B cell (primary cell): ENCODE results near the gene DOCK3. TPM values are rescaled to one million over a fixed set of nuclear protein-coding genes. Genes with fewer than 3 reads are reported as not detected.

Source experiments
- ATAC-seq: fragments of 200-7000 bp; cut with Tn5 transposase; one replicate; pipeline ENCODE4 v1.10.0; 2021; ENCODE audit warnings: low read depth, mild to moderate bottlenecking, moderate number of reproducible peaks, moderate library complexity
- CTCF ChIA-PET: fragments of 350-600 bp; sonication (Branson Sonifier 250); formaldehyde crosslinking; loops from one replicate; lab custom pipeline; 2021; ENCODE audit warnings: antibody characterized with exemption, inconsistent platforms; lab: Charles Lee
- POLR2A ChIA-PET: fragments of 350-600 bp; sonication (Branson Sonifier 250); formaldehyde crosslinking; loops from one replicate; lab custom pipeline; 2021; ENCODE audit warnings: antibody characterized with exemption; lab: Charles Lee
- DNase-seq: peaks from one replicate; pipeline ENCODE4 v3.0.0; 2013
- H2AFZ ChIP-seq: 2 replicates; pipeline ENCODE4 v1.6.1; 2012; ENCODE audit warnings: mild to moderate bottlenecking, low read depth, low read length; ENCODE audit not compliant: insufficient read depth, poor library complexity, severe bottlenecking
- H3K27ac ChIP-seq, 2 donors: 1 replicate in 1 of 2; 2 replicates in 1 of 2; pipeline ENCODE4 v1.5.1; 2012 to 2013; ENCODE audit warnings: low read length in 2 of 2, mild to moderate bottlenecking in 2 of 2, moderate library complexity in 1 of 2
- H3K27me3 ChIP-seq, 4 experiments: fragments of 200-600 bp in 1 of 4; sonication (generic) in 1 of 4; replicated peaks in 1 of 4; 1 replicate in 2 of 4; 2 replicates in 2 of 4; pipeline versions ENCODE4 v1.6.1 to v1.7.0; 2013 to 2016; ENCODE audit warnings: low read length in 3 of 4, mild to moderate bottlenecking in 2 of 4, mixed read lengths in 1 of 4, moderate library complexity in 1 of 4; ENCODE audit not compliant: insufficient read depth in 4 of 4, control insufficient read depth in 3 of 4; ENCODE audit errors: control extremely low read depth in 1 of 4
- H3K36me3 ChIP-seq, 2 experiments: replicated peaks in 1 of 2; 1 replicate in 1 of 2; 2 replicates in 1 of 2; pipeline versions ENCODE4 v1.6.1 to v1.7.1; 2013; ENCODE audit warnings: low read length in 1 of 2; ENCODE audit not compliant: insufficient read depth in 2 of 2, control insufficient read depth in 1 of 2; ENCODE audit errors: control extremely low read depth in 1 of 2, extremely low read depth in 1 of 2
- H3K4me1 ChIP-seq, 2 donors: fragments of 200-600 bp in 1 of 2; sonication (generic) in 1 of 2; 1 replicate in 1 of 2; 2 replicates in 1 of 2; pipeline versions ENCODE4 v1.5.1 to v1.6.1; 2013 to 2017; ENCODE audit warnings: low read length in 2 of 2; ENCODE audit not compliant: control insufficient read depth in 2 of 2, insufficient read depth in 2 of 2
- H3K4me2 ChIP-seq: replicated peaks from 2 replicates; pipeline ENCODE3; 2012; ENCODE audit warnings: mild to moderate bottlenecking, low read depth, low read length; ENCODE audit not compliant: poor library complexity, severe bottlenecking
- H3K4me3 ChIP-seq, 5 experiments: fragments of 200-600 bp in 1 of 5; sonication (generic) in 1 of 5; 1 replicate in 3 of 5; 2 replicates in 2 of 5; pipeline versions ENCODE4 v1.5.1 to v1.7.0; 2011 to 2016; ENCODE audit warnings: low read length in 4 of 5, mild to moderate bottlenecking in 4 of 5, low read depth in 2 of 5, control low read depth in 1 of 5, moderate library complexity in 1 of 5; ENCODE audit not compliant: insufficient read depth in 1 of 5; ENCODE audit errors: control extremely low read depth in 1 of 5, extremely low read depth in 1 of 5
- H3K79me2 ChIP-seq: fragments of 200-600 bp; sonication (generic); one replicate; pipeline ENCODE4 v1.6.0; 2016; ENCODE audit warnings: low read length; ENCODE audit not compliant: control insufficient read depth, insufficient read depth
- H3K9ac ChIP-seq: fragments of 200-600 bp; sonication (generic); 2 replicates; pipeline ENCODE4 v1.6.1; 2017; ENCODE audit warnings: mild to moderate bottlenecking, low read length, moderate library complexity
- H3K9me3 ChIP-seq, 3 donors: one replicate each; pipeline versions ENCODE4 v1.6.1 to v1.7.1; 2013; ENCODE audit warnings: low read length in 2 of 3; ENCODE audit not compliant: control insufficient read depth in 2 of 3, insufficient read depth in 1 of 3; ENCODE audit errors: control extremely low read depth in 1 of 3
- H4K20me1 ChIP-seq: 2 replicates; pipeline ENCODE4 v1.6.0; 2012; ENCODE audit warnings: mild to moderate bottlenecking, low read length; ENCODE audit not compliant: insufficient read depth, control insufficient read depth, poor library complexity, severe bottlenecking
- H3K27ac Mint-ChIP-seq: one replicate; pipeline ENCODE4 v1.8.0; 2021; ENCODE audit warnings: mixed read lengths
- H3K27me3 Mint-ChIP-seq: one replicate; pipeline ENCODE4 v1.8.0; 2021; ENCODE audit warnings: mixed read lengths
- H3K4me1 Mint-ChIP-seq: one replicate; pipeline ENCODE4 v1.8.0; 2021; ENCODE audit warnings: mixed read lengths
- H3K4me3 Mint-ChIP-seq: one replicate; pipeline ENCODE4 v1.8.0; 2021; ENCODE audit warnings: mixed read lengths
- H3K9me3 Mint-ChIP-seq: one replicate; pipeline ENCODE4 v1.8.0; 2022; ENCODE audit warnings: mixed read lengths; ENCODE audit not compliant: insufficient read depth
- EZH2 ChIP-seq: IDR thresholded peaks from 2 replicates; pipeline ENCODE4 v1.6.1; 2012; ENCODE audit warnings: borderline replicate concordance, low read depth, mild to moderate bottlenecking, moderate library complexity, low read length; ENCODE audit not compliant: insufficient read depth, poor library complexity, severe bottlenecking
- WGBS: methylation state at CpG from one replicate; pipeline ENCODE4 v1.1.5; 2013; ENCODE audit warnings: missing lambda C conversion rate; ENCODE audit not compliant: insufficient coverage; 5-methylcytosine and 5-hydroxymethylcytosine counted together
- intact Hi-C: fragments of 100-400 bp; cut with micrococcal nuclease; formaldehyde crosslinking; loops from one replicate; pipeline ENCODE4 v1.10.0; 2022
- polyA plus RNA-seq: library from polyadenylated mRNA; depleted of rRNA; stranded (reverse); fragments of >200 nt; gene quantifications from 2 replicates; pipeline ENCODE4 v1.2.3, GENCODE V29; 2012
- total RNA-seq, 2 donors: library from RNA; stranded (reverse); fragments of 120-200 nt in 1 of 2; gene quantifications; 1 replicate in 1 of 2; 2 replicates in 1 of 2; pipeline versions ENCODE4 v1.2.3 to v1.2.4, GENCODE V29; 2013 to 2022
- TF ChIP-seq, protein P1 (sequence below): fragments of 200-600 bp; IDR thresholded peaks from one replicate; pipeline ENCODE4 v1.8.0; 2022; ENCODE audit warnings: antibody characterized with exemption, mild to moderate bottlenecking

Gene DOCK3
- total and polyA plus RNA-seq, 2 donors (not counting 1 experiment from before 2014, with no cell fraction given): 0.06 to 0.30 TPM

DNA sequence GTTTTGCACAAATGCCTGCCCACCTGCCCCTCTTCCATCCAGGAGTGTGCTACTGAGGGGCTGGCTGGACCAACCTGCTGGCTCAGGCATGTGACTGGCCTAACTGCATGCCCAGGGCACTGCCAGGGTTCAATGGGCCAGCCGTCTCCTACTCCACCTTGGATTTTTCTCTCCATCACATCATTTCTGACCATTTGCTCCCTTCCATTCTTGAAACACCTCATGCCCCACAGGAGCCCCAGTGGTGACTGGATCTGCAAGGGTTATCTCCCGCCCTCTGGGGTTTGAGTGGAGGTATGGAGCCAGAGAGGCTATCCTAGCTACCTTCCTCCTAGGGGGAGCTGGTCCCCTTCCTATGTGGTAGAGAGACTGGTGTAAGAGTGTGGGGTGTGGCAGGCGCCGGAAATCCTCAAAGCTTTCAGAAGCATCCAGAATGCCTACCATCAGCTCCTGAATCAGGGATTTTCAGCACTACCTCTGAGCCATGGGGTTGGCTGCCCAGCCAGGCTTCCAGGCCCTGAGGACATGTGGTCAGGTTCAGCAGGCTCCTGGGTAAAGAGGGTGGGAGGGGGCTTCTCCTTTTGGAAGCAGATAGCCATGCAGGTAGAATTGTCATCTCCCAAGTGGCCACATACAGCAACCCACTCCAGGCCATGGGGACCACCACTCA, 707.5 kb downstream of the DOCK3 start:
- POLR2A ChIA-PET: no interaction called here
- H3K27ac Mint-ChIP-seq: no peak overlapping the region
- WGBS: 100% methylated on average over 1 of the region's 4 CpGs
- H3K9me3 Mint-ChIP-seq: no peaks in the 10 kb centered on the region
- no peak overlapping the region for H2AFZ ChIP-seq
- H3K9ac ChIP-seq: no peak overlapping the region
- H3K36me3 ChIP-seq: no peaks in the 10 kb centered on the region
- CTCF ChIA-PET: interaction anchor here (8.6 kb wide), 1 partner anchor 768 kb away, joined by 67 read pairs; the partner anchor contains the start of genes CISH and MAPKAPK3
- DNase-seq: no peak
- peaks cover 30% of the 10 kb centered on the region for H3K4me1 Mint-ChIP-seq
- no peaks in the 10 kb centered on the region for H3K9me3 ChIP-seq
- H3K79me2 ChIP-seq: peaks cover 41% of the 10 kb centered on the region
- no peak overlapping the region for H3K4me2 ChIP-seq
- peaks cover 0 to 24% (median 4%) of the 10 kb centered on the region in 4 experiments for H3K27me3 ChIP-seq
- H3K4me1 ChIP-seq: peaks cover 21 to 27% of the 10 kb centered on the region in 2 donors
- TF ChIP-seq EZH2: no peak
- TF ChIP-seq, protein P1, sequence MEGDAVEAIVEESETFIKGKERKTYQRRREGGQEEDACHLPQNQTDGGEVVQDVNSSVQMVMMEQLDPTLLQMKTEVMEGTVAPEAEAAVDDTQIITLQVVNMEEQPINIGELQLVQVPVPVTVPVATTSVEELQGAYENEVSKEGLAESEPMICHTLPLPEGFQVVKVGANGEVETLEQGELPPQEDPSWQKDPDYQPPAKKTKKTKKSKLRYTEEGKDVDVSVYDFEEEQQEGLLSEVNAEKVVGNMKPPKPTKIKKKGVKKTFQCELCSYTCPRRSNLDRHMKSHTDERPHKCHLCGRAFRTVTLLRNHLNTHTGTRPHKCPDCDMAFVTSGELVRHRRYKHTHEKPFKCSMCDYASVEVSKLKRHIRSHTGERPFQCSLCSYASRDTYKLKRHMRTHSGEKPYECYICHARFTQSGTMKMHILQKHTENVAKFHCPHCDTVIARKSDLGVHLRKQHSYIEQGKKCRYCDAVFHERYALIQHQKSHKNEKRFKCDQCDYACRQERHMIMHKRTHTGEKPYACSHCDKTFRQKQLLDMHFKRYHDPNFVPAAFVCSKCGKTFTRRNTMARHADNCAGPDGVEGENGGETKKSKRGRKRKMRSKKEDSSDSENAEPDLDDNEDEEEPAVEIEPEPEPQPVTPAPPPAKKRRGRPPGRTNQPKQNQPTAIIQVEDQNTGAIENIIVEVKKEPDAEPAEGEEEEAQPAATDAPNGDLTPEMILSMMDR: no peak
- H3K27me3 Mint-ChIP-seq: peaks cover 10% of the 10 kb centered on the region
- ATAC-seq: no peak
- H3K27ac ChIP-seq: no peak overlapping the region
- no peak overlapping the region for H3K4me3 Mint-ChIP-seq
- peaks cover 7% of the 10 kb centered on the region for H4K20me1 ChIP-seq
- H3K4me3 ChIP-seq: no peak overlapping the region
- intact Hi-C loops: loop anchor here (10.0 kb wide), 1 partner anchor 1087 kb away; the partner anchor contains the start of genes HYAL3, IFRD2 and NAA80
